HG02571 (cell line): ENCODE results near the gene DDRGK1.
"Not testable (repeated sequence)": the region's sequence is repeated elsewhere in the genome, so short reads cannot be mapped to it uniquely, and the experiment has no call there.

Source experiments
- ATAC-seq: cut with Tn5 transposase; IDR thresholded peaks from one replicate; pipeline ENCODE4 v1.9.1; 2021; ENCODE audit warnings: mild to moderate bottlenecking, moderate library complexity; ENCODE audit not compliant: unreplicated experiment

DDRGK1 gene

GRCh38 chr20:3221398-3222226, 17.1 kb upstream of the DDRGK1 start:
- ATAC-seq, result no peak

GRCh38 chr20:3218307-3218988, 14.0 kb upstream of the DDRGK1 start:
- no peak for ATAC-seq

- not testable (repeated sequence) for ATAC-seq
Measured at GRCh38 chr20:3215359-3215917, 11.0 kb upstream of the DDRGK1 start.

- ATAC-seq, result no peak
Measured at GRCh38 chr20:3213226-3213625, 8.7 kb upstream of the DDRGK1 start.

DNA sequence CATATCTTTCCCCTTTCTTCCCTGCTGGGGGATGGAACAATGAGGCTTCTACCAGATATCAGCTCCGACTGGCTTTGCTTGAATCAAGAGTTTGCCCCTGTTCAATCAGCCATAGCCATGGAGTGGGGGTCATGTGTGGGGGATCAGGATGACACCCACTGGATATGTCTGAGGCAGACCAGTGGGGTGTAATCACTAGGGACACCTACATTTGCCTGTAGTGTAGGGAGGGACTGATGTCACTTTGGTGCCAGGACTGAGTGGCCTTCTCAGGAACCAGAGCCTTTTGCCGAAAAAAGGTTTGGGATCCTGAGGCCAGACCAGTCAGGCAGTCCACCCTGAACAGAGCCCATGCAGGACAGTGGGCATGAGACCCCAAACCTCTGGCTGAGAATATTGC, 5.9 kb upstream of the DDRGK1 start:
- no peak for ATAC-seq

- no peak for ATAC-seq
Measured at GRCh38 chr20:3209946-3210317, 5.5 kb upstream of the DDRGK1 start.

DNA sequence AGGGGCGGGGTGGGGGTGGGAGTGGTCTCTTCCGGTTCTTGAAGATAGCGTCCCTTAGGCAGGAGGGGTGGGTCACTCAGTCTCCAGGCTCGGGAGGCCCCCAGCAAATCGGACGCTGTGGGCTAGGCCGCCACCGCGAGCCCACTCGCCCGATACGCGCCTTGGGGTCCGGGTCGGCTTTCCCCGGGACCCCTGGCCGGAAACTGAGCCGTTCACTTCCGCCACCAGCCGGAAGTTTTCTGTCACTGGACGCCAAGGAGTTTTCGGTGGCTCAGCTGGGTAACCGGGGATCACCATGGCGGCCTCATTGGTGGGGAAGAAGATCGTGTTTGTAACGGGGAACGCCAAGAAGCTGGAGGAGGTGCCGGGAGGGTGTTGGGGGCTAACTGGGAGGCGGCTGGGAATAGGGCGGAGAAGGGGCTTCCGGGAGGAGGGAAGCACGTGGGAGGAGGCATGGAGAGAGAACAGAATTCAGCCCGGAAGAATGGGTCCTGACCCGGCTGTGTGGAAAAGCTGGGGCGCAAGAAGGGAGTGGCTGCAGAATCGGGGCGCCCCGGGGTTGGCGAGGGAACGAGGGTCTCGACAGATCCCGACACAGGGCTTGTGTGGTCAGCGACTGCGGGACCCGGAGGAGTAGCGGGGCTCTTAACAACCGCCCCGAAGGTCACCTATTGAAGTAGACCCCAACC, 4.9 kb upstream of the DDRGK1 start, which contains the start of gene ITPA:
Gene ITPA (plus strand): TSS at position 242 of the 689 bp plus-strand sequence. CDS start 54 bp downstream, at position 296.
- ATAC-seq, result peak; percentile 37

- no peak for ATAC-seq
Measured at GRCh38 chr20:3208786-3209256, 4.3 kb upstream of the DDRGK1 start.

- ATAC-seq, result peak; percentile 13
Measured at GRCh38 chr20:3203315-3204123, 963 bp downstream of the DDRGK1 start.

DNA sequence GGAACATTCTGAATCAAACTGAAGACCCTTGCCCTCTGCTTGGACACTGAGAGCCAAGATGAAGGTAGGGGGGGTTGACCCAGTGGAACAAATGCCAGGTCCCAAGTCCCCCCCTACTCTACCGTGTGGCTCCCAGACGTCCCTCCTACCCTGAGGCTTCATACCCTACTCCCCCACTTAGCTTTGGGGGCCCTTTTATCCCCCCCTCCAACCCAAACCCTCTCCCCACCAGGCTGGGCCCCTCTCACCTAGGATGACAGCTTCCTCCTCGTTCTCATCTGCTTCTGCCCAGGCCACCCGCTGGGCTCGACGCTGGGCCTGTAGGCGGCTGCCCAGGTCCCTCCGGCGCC, 1.5 kb downstream of the DDRGK1 start:
- no peak for ATAC-seq

GRCh38 chr20:3199976-3200755, 4.3 kb downstream of the DDRGK1 start:
- no peak for ATAC-seq

GRCh38 chr20:3199206-3199605, 5.3 kb downstream of the DDRGK1 start:
- no peak for ATAC-seq

- no peak for ATAC-seq
Measured at GRCh38 chr20:3195590-3196237, 8.8 kb downstream of the DDRGK1 start.

DNA sequence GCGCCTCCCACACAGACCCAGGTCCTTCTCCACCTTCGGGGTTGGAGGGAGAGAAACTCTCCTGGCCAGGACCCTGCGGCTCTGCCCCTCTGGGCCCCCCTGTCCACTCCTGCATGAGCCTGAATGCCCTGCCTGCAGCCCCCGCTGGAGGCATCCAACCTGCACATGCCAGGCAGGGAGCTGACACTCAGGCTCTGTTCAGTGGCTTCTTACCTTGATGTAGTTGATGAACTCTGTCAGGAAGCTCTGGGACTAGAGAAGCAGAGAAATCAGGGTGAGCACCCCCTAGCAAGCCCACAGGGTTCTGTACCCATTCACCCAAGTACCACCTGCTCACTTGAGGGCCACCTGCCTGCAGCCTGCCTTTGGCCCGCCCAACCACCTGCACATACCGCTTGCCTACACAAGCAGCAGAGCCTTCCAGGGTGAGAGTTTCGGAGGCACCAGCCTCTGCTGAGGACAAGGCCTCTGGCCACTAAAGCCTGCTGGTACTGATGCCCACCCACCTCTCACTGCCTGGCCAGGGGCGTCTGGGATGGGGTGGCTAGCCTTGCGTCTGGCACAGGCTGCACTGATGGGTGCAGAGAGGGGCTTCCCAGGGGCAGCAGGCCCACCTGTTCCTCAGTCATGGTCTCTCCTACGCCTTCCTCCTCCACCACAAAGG, 9.7 kb downstream of the DDRGK1 start:
- no peak for ATAC-seq

DNA sequence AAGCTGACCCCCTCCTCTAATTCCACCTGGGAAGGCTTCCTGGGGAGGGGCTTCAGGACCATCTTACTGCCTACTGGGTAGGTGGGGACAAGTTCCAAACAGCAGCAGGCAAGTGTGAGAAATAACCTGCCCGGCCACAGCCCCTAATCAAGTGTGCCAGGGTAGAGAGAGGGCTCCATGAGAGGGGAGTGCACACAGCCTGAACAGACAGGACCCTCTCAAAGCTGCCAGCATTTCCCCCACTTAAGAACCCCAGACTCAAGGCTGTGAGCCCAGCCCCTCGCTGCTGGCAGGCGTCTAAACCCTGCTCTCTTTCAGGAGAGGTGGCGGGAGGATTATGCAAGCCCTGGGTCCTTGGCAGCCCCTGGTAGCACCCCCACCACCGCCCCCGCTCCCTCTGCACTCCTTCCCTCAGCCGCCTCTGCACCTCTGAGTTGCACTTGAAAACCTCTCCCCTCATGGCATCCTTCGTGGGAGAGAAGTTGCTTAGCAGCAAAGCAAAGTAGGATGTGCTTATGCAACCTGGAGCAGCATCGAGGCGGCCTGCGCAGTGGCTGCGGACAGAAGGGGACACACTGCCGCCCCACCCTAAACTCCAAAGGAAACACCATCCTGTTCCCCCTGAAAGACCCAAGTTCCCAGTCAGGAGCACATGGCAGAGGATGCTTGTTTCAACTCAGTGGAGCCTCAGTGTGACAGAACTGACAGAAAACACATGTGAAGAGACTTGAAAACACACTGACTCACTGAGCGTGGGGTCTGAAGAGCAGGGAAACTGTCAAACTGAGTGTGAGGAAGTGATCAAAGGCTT, 10.5 kb downstream of the DDRGK1 start:
- ATAC-seq, result no peak

DNA sequence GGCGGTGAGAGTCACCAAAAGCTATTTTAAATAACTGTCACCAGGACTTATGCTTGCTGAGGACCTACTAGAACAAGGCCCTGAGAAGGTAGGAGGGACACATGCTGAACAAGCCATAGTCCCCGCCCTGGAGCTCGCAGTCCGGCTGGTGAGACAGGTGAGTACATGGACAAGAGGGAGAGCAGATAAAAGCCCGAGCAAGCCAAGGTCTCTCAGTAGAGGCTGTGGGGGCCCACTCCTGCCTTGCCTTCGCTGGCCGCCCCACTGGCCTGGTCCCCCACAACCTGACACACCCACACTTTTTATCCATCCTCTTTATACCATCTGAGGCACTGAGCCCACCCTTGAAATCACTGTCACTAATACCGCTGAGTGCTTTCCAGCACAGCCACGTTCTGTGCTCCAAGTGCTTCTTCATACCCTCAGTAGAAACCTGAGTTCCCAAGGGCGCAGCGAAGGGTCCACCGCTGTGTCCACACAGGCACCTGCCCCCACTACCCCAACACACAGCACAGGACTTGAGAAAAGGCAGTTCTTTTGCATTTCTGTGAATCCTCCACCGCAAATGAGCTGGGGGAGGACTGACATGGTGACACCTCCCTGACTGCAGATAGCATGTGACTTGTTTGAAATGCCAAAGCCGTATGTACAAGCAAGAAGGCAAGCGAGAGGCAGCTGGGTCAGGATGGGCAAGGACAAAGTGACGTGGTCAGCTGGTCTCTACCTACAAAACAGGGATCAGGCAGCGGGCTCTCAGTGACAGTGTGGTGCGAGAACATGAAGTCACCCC, 12.1 kb downstream of the DDRGK1 start:
- ATAC-seq, result no peak

DNA sequence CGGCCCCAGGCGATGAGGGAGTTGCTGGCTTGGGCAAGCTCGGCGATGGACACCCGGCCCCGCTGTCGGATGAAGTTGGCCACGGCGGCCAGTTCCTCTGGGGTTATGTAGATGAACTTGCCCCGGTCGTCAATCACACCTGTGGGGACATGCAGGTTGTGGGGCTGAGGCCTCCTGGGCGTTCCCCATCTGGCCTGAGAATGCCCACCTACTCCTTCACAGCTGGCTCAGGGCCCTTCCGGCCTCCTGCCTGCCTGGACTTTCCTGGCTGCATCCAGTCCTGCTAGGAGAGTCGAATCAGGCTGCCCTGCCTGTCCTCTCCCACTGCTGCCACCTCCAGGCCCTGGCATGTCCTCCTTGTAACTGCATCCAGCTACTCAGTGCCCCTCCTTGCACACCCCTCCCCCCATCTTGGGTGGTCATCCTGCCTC, 13.8 kb downstream of the DDRGK1 start:
- no peak for ATAC-seq
